Measurements from ENCODE around the gene SDC1. TPM values are rescaled to one million over a fixed set of nuclear protein-coding genes. Genes with fewer than 3 reads are reported as not detected.

Gene SDC1
- polyA plus RNA-seq, 1 experiment = 17.9 TPM

GRCh38 chr2:20212871-20213503 is 11.9 kb downstream of the SDC1 start:
- ChIA-PET POLR2A (no interaction called here), CTCF (no interaction called here)
- no peak for TF ChIP-seq CTCF (IDR thresholded peaks at IDR 0.05; ENCODE audit: low read depth, low read length)
- Histone ChIP-seq H3K27me3 (ENCODE audit: control insufficient read depth, insufficient read depth, low read length) (no peaks in the 10 kb centered on the region), H3K27ac (ENCODE audit: low read depth, low read length) (no peak overlapping the region), H3K9me3 (ENCODE audit: control insufficient read depth, insufficient read depth, low read length) (no peaks in the 10 kb centered on the region), H3K4me3 (ENCODE audit: low read depth, low read length) (no peak overlapping the region)
- DNase-seq (ENCODE audit: low read depth, low spot score) = no peak

DNA sequence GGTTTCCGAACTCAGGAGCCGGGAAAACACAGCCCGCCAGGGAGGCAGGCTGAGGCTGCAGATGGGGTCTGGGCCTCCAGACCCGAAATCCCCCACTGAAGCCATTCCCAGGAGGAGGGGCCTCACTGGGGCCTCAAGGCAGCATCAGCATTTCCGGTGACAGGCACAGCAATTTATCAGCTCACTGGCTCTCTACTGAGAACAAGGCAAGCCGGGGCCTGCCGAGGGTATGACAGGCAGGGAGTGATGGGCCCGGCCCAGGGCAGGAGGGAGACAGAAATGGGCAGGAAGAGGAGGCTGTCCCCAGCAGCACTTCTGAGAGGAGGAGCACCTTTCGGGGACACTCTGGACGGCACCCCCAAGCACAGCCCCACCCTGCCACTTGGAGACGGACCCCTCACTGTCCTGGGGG is 12.5 kb downstream of the SDC1 start:
- H3K4me3 ChIP-seq (ENCODE audit: low read depth, low read length) = no peak overlapping the region
- DNase-seq (ENCODE audit: low read depth, low spot score) = no peak
- no peak for TF ChIP-seq CTCF (IDR thresholded peaks at IDR 0.05; ENCODE audit: low read depth, low read length)
- POLR2A ChIA-PET = no interaction called here
- H3K27ac ChIP-seq (ENCODE audit: low read depth, low read length) = no peak overlapping the region
- H3K9me3 ChIP-seq (ENCODE audit: control insufficient read depth, insufficient read depth, low read length) = no peaks in the 10 kb centered on the region
- no peaks in the 10 kb centered on the region for H3K27me3 ChIP-seq (ENCODE audit: control insufficient read depth, insufficient read depth, low read length)
- CTCF ChIA-PET = no interaction called here

GRCh38 chr2:20211860-20212458 is 13.0 kb downstream of the SDC1 start:
- Histone ChIP-seq H3K4me3 (ENCODE audit: low read depth, low read length) (no peak overlapping the region), H3K27ac (ENCODE audit: low read depth, low read length) (no peak overlapping the region), H3K27me3 (ENCODE audit: control insufficient read depth, insufficient read depth, low read length) (no peaks in the 10 kb centered on the region), H3K9me3 (ENCODE audit: control insufficient read depth, insufficient read depth, low read length) (no peaks in the 10 kb centered on the region)
- TF ChIP-seq CTCF (IDR thresholded peaks at IDR 0.05; ENCODE audit: low read depth, low read length) = no peak
- ChIA-PET POLR2A (no interaction called here), CTCF (no interaction called here)
- DNase-seq (ENCODE audit: low read depth, low spot score) = no peak

DNA sequence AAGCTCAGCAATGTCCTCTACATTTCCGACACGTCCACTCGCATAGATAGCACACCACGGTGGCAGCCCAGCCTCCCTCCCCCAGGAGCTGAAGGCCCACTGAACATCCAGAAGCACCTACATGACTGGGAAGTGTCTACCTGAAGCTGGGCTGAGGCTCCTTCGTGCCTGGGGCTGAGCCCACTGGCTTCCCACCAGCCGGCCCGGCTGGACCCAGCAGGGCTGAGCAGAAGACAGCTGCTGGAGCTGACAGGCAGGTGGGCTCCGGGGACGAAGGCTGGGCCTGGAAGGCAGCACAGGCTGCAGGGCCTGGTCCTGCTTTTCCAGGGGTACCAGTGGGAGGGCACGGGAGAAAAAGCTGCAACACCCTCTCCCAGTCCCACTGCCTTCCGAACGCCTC is 13.5 kb downstream of the SDC1 start:
- no peak for TF ChIP-seq CTCF (IDR thresholded peaks at IDR 0.05; ENCODE audit: low read depth, low read length)
- H3K4me3 ChIP-seq (ENCODE audit: low read depth, low read length) = no peak overlapping the region
- no peak overlapping the region for H3K27ac ChIP-seq (ENCODE audit: low read depth, low read length)
- no peaks in the 10 kb centered on the region for H3K9me3 ChIP-seq (ENCODE audit: control insufficient read depth, insufficient read depth, low read length)
- POLR2A ChIA-PET = no interaction called here
- no peak for DNase-seq (ENCODE audit: low read depth, low spot score)
- CTCF ChIA-PET = no interaction called here
- no peaks in the 10 kb centered on the region for H3K27me3 ChIP-seq (ENCODE audit: control insufficient read depth, insufficient read depth, low read length)

- no peak for DNase-seq (ENCODE audit: low read depth, low spot score)
- Histone ChIP-seq H3K4me3 (ENCODE audit: low read depth, low read length) (no peak overlapping the region), H3K27ac (ENCODE audit: low read depth, low read length) (no peak overlapping the region), H3K27me3 (ENCODE audit: control insufficient read depth, insufficient read depth, low read length) (no peaks in the 10 kb centered on the region), H3K9me3 (ENCODE audit: control insufficient read depth, insufficient read depth, low read length) (no peaks in the 10 kb centered on the region)
- no peak for TF ChIP-seq CTCF (IDR thresholded peaks at IDR 0.05; ENCODE audit: low read depth, low read length)
- POLR2A ChIA-PET = no interaction called here
- CTCF ChIA-PET = interaction anchor here (1.1 to 1.6 kb wide), 2 partner anchors 19 to 195 kb away, joined by 3 to 4 read pairs; no protein-coding TSS in a partner anchor
Observed at GRCh38 chr2:20210462-20210861, 14.5 kb downstream of the SDC1 start.
